ENCODE measurements around the gene IKZF2. TPM values are rescaled to one million over a fixed set of nuclear protein-coding genes. Genes with fewer than 3 reads are reported as not detected.

The IKZF2 gene
- total RNA-seq, 2 experiments from 2014 or later: 14.7 to 41.4 TPM

DNA sequence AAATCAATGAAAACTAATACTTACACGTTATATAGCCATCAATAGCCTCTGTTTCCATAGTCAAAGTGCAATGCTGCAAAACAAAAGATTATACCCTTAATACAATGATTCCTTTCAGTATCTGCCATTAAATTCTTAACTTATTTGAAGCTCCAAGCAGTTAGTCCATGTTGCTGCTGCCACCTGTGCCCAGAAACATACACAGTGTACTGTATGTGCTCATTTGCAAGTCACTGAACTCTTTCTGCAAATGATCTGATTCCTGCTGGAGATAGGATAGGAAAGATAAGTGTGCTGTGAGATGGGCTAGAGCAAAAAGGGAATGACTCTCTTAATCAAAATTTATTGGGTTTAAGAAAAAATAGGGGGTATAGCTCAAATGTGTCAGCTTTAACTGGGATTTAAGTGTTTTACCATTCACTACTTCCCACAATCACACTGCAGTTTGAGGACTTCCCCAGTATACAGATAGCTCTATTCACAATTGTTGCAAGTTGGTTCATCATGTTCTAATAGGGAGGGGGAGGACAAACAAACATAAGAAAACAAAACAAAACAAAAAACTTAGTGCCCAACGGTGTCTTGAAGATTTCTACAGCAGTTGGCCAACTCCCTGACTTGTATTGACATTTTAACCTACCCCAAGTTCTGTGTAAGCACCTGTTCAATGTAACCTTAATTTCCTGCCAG lies 2.7 kb downstream of the IKZF2 start:
- H3K9me3 Mint-ChIP-seq (ENCODE audit: low read depth): no peaks in the 10 kb centered on the region
- H3K27me3 Mint-ChIP-seq: peaks cover 57% of the 10 kb centered on the region
- DNase-seq: no peak
- CTCF ChIA-PET: interaction anchor here (0.9 to 1.2 kb wide), 3 partner anchors 8 to 371 kb away, joined by 3 to 5 read pairs (median 4); no protein-coding TSS in a partner anchor
- peak overlapping the region; percentile 90 for H3K4me3 Mint-ChIP-seq
- ATAC-seq: no peak
- H3K4me1 Mint-ChIP-seq: peaks cover 28% of the 10 kb centered on the region
- peaks cover 7% of the 10 kb centered on the region for H3K36me3 Mint-ChIP-seq
- peak overlapping the region; percentile 80 for H3K27ac Mint-ChIP-seq

DNA sequence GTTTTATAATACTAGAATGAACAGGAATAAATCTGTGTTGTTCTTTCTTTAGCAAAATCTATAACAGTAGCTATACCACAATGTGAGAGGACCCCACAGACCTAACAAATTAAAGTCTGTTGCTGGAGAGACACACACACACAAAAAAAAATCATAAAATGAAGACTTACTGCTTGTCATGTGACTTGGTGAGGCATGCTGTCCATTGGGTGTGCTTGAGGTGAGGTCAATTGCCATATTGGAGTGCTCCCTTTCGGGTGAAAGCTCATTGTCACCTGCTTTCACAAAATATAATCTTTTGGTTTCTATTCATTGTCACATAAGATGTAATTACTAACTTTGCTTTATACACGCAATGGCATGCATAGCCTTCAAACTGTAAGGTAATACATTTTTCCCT lies 3.9 kb downstream of the IKZF2 start:
- H3K9me3 Mint-ChIP-seq (ENCODE audit: low read depth): no peaks in the 10 kb centered on the region
- DNase-seq (no peak), ATAC-seq (no peak)
- peak overlapping the region; percentile 64 for H3K27ac Mint-ChIP-seq
- CTCF ChIA-PET: no interaction called here
- peaks cover 23% of the 10 kb centered on the region for H3K4me1 Mint-ChIP-seq
- H3K4me3 Mint-ChIP-seq: peak overlapping the region; percentile 38
- peaks cover 46% of the 10 kb centered on the region for H3K27me3 Mint-ChIP-seq
- peaks cover 8% of the 10 kb centered on the region for H3K36me3 Mint-ChIP-seq

DNA sequence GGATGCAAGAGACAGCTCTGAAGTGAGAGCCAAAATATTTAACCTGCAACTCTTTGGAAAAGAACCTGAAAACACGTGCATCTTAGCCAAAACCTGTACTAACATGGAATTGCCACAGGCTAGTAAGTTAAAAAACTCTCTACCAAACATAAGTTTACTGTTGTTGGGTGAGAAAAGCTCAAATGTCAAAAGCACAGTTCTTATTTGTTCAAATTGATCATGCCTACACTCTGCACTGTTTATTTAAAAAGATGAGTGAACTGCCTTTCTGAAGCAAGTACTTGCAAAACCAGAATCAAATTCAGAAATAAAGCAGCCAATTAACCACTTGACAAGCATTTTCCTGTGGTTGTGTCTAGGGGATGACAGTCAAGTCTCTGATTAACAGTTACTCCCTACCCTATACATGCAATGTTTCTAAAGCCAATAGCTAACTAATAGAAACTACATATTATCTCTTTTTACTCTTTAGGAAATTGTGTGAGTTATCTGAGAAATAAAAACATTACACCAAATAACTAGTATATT lies 5.6 kb downstream of the IKZF2 start:
- Mint-ChIP-seq H3K9me3 (ENCODE audit: low read depth) (no peaks in the 10 kb centered on the region), H3K4me1 (peaks cover 14% of the 10 kb centered on the region), H3K27ac (peak overlapping the region; percentile 72), H3K4me3 (peak overlapping the region; percentile 50), H3K27me3 (peaks cover 38% of the 10 kb centered on the region), H3K36me3 (peaks cover 6% of the 10 kb centered on the region)
- CTCF ChIA-PET: interaction anchor here (1.6 to 2.6 kb wide), 2 partner anchors 8 to 23 kb away, joined by 3 to 5 read pairs; no protein-coding TSS in a partner anchor
- DNase-seq (no peak), ATAC-seq (peak; percentile 32)

DNA sequence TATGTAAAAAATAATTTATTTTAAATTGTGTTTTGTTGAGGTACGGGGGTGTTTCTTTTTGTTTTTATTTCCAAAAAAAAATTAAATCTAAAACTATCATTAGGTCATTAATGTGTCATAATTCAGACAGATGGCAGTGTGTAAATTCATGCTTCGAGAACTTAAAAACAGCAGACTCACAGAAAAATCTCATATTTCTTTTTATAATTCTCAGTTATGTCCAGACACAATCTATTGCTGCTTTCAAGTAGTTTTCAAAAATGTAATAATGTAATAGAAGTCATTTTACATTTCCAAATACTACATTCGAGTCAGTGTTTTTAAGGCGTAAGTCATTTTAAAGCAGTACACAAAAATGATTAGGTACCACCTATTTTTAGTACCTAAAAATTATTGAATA lies 14.3 kb downstream of the IKZF2 start:
- H3K27ac Mint-ChIP-seq: no peak overlapping the region
- DNase-seq (no peak), ATAC-seq (no peak)
- H3K27me3 Mint-ChIP-seq: peaks cover 3% of the 10 kb centered on the region
- CTCF ChIA-PET: no interaction called here
- no peak overlapping the region for H3K4me3 Mint-ChIP-seq
- H3K4me1 Mint-ChIP-seq: no peaks in the 10 kb centered on the region
- H3K36me3 Mint-ChIP-seq: peaks cover 1% of the 10 kb centered on the region
- H3K9me3 Mint-ChIP-seq (ENCODE audit: low read depth): no peaks in the 10 kb centered on the region

DNA sequence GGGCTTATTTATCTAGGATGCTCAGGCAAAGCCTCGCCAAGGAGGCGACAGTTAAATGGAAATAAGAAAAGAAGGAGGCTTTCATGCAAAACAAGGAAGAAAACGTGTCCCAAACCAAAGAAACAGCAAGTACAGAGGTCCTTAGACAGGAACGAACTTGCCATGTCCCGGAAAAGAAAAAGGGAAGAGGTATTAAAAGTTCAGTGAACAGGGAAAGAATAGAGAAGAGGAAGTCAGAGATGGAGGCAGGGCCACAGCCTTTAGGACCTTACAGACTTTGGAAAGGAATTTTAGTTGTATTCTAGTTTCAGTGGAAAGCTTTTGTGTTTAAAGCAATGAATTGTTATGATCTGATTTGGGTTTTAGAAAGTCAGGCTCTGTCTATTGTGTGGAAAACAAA lies 22.1 kb downstream of the IKZF2 start:
- no peak overlapping the region for H3K4me3 Mint-ChIP-seq
- H3K27ac Mint-ChIP-seq: peak overlapping the region; percentile 52
- H3K9me3 Mint-ChIP-seq (ENCODE audit: low read depth): no peaks in the 10 kb centered on the region
- no peak for DNase-seq
- H3K27me3 Mint-ChIP-seq: no peaks in the 10 kb centered on the region
- CTCF ChIA-PET: interaction anchor here (1.6 kb wide), 1 partner anchor 20 kb away, joined by 3 read pairs; no protein-coding TSS in a partner anchor
- no peaks in the 10 kb centered on the region for H3K36me3 Mint-ChIP-seq
- H3K4me1 Mint-ChIP-seq: peaks cover 1% of the 10 kb centered on the region
- no peak for ATAC-seq

DNA sequence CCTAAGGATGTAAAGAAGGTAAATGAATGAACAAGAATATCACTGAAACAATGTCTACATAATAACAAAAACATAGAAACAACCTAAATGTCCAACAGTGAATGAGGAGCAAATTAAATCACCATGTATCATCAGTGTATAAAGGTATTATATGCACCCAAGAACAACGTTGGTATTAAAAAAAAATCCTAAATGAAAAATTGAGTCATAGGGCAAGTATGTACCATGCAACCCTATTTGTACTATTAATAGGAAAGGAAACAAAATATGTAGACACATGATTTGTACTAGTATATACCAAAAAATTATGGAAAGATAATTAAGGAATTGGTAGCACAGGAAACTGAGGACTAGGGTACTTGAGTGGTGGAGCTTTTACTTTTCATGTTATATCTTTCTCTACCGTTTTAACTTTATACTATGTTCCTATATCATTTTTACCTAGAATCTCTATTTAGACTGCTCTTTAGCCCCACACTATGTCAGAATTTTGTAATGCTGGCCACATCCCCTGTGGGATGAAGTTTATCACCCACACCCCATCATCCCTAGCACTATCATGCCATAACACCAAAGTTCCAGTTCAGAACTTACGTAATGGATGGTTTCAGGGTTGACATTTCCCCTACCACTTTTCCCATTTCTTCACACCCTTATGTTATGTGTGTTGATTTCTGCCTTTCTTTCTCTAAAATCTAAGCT lies 25.6 kb downstream of the IKZF2 start:
- Mint-ChIP-seq H3K27me3 (no peaks in the 10 kb centered on the region), H3K4me3 (no peak overlapping the region), H3K9me3 (ENCODE audit: low read depth) (no peaks in the 10 kb centered on the region), H3K36me3 (no peaks in the 10 kb centered on the region), H3K27ac (no peak overlapping the region), H3K4me1 (peaks cover 14% of the 10 kb centered on the region)
- ATAC-seq (peak; percentile 36), DNase-seq (no peak)
- CTCF ChIA-PET: no interaction called here

DNA sequence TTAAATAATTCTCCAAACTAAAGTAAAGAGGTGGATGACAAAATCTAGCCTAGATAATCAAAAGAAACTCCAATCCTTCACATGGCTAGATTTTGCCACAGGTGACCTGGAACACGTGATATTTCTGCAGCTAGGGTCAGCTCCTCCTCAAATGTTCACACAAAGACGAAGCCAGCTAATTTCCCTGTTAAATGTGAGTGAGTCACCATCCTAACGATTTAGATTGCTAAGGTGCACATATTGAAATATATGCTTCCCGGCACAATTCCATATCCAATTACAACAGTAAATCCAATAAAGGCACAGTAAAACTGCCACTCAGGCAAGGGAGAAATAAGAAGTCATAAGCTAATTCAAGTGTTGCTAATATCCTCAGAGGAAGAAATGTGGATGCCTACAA lies 28.7 kb downstream of the IKZF2 start:
- ATAC-seq (no peak), DNase-seq (no peak)
- peaks cover 38% of the 10 kb centered on the region for H3K4me1 Mint-ChIP-seq
- no peaks in the 10 kb centered on the region for H3K9me3 Mint-ChIP-seq (ENCODE audit: low read depth)
- no peak overlapping the region for H3K27ac Mint-ChIP-seq
- H3K4me3 Mint-ChIP-seq: no peak overlapping the region
- CTCF ChIA-PET: interaction anchor here (1.1 kb wide), 1 partner anchor 23 kb away, joined by 3 read pairs; no protein-coding TSS in a partner anchor
- H3K36me3 Mint-ChIP-seq: peaks cover 1% of the 10 kb centered on the region
- H3K27me3 Mint-ChIP-seq: no peaks in the 10 kb centered on the region

DNA sequence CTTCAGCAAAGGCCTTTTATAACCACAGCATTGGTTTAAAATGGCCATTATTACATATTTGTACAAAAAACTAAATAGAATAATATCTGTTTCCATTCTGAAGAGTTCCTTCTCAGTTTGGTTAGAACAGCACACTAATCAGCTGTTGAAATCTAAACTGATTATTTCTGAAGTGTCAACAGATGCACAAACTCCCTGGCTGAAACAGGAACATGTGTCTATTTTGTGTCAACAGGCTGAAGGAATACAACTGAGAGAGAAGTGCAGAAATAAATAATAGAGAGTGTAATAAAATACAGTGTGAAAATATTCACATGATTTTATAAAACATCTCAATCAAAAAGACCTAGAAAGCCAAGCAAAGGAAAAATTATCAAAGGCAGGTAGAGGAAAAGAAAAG lies 29.7 kb downstream of the IKZF2 start:
- Mint-ChIP-seq H3K36me3 (peaks cover 1% of the 10 kb centered on the region), H3K27ac (no peak overlapping the region), H3K4me1 (peaks cover 40% of the 10 kb centered on the region), H3K27me3 (no peaks in the 10 kb centered on the region), H3K9me3 (ENCODE audit: low read depth) (no peaks in the 10 kb centered on the region), H3K4me3 (no peak overlapping the region)
- no peak for ATAC-seq
- CTCF ChIA-PET: no interaction called here
- DNase-seq: no peak

DNA sequence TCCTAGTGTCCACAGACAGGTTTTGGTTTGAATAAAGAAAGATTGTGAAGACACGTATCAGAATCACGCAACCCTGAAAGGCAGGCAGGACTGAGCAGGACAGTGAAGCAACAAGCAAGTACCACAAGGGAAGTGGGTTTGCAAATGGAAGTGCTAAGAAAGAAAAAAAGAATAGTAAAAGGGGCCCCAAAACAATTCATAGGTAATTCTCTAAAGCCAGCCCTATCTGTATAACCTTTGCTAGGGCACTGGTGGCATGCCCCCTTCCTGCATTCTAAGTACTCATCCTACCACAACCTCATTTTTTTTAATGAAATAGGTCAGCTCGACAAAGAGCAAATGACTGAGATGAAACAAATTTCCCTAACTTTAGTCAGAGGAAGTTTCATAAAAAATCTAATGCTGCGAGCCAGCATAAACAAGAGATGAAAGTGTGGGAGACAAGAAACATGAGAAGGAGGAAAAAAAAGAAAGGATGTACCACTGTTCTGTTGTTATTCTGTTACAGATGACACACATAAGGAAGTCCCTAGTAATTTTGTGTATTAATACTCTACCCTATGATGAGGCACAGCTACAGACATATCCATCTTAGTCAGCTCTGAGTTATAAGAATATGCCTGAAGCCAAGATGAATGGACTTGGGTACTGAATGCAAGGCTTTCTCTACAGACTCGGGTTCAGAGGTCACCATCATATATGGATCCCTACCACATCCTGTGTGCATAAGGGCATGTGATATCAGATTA lies 32.2 kb downstream of the IKZF2 start:
- CTCF ChIA-PET: no interaction called here
- ATAC-seq (peak; percentile 79), DNase-seq (peak; percentile 61)
- H3K4me1 Mint-ChIP-seq: peaks cover 40% of the 10 kb centered on the region
- H3K27me3 Mint-ChIP-seq: no peaks in the 10 kb centered on the region
- no peaks in the 10 kb centered on the region for H3K9me3 Mint-ChIP-seq (ENCODE audit: low read depth)
- peak overlapping the region; percentile 92 for H3K27ac Mint-ChIP-seq
- H3K4me3 Mint-ChIP-seq: peak overlapping the region; percentile 17
- peaks cover 1% of the 10 kb centered on the region for H3K36me3 Mint-ChIP-seq

DNA sequence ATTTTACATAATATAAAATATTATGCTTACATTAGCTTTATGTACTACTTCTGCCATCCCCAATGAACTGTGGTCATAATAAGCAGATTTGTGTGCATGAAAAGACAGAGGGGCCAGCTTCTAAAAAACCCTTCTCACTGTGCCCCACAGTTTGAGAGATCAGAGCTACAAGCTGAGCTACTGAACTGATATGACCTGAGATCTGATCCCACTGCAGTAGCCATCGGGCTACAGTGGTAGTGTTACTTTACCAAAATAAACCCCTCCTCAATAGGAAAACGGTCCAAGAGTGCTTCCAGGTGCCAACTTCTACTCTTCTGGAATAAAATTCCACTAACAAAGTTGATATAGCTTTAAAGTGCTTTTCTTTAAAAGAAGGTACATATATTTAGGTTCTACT lies 43.1 kb downstream of the IKZF2 start:
- Mint-ChIP-seq H3K27me3 (no peaks in the 10 kb centered on the region), H3K27ac (peak overlapping the region; percentile 67), H3K4me1 (peaks cover 12% of the 10 kb centered on the region), H3K4me3 (no peak overlapping the region), H3K9me3 (ENCODE audit: low read depth) (no peaks in the 10 kb centered on the region), H3K36me3 (no peaks in the 10 kb centered on the region)
- CTCF ChIA-PET: interaction anchor here (1.0 kb wide), 1 partner anchor 94 kb away, joined by 3 read pairs; no protein-coding TSS in a partner anchor
- no peak for DNase-seq
- no peak for ATAC-seq

DNA sequence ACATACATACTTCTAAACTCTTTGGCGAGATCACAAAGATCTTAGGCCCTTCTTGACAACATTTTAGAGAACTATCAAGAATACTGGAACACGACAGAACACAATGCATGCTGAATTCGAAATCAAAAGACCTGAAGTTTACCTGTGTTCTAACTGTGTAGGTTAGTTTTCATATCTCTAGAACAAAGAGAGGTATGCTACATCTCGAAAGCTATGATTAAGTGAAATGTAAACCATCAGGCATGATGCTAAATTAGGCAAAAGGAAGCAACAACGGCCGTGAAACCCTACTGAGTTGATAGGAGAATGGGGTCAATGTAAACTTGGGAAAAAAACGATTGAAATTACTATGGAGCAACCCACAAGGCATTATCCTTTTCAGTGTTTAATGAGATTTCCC lies 43.7 kb downstream of the IKZF2 start:
- DNase-seq (no peak), ATAC-seq (no peak)
- Mint-ChIP-seq H3K4me3 (no peak overlapping the region), H3K27me3 (no peaks in the 10 kb centered on the region), H3K27ac (peak overlapping the region; percentile 31), H3K36me3 (no peaks in the 10 kb centered on the region), H3K4me1 (peaks cover 12% of the 10 kb centered on the region), H3K9me3 (ENCODE audit: low read depth) (no peaks in the 10 kb centered on the region)
- CTCF ChIA-PET: no interaction called here

DNA sequence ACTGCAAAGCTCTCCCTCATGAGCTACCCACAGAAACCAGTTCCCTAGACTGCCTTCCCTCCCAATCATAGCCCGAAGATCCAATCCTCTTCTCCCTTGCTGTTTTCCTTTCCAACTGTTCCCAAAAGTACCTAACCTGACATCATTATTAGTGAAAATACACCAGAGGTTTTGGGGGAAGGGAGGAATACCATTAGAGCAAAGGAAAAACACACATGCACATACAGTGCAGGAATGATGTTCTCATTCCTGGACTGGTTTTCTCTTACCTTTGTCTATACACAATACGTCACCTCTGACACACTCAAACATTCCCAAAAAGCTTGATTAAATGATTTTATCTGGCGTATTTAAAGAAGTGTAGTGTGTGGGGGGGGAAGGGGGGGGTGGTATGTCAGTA lies 46.2 kb downstream of the IKZF2 start:
- Mint-ChIP-seq H3K27ac (peak overlapping the region; percentile 55), H3K9me3 (ENCODE audit: low read depth) (no peaks in the 10 kb centered on the region)

DNA sequence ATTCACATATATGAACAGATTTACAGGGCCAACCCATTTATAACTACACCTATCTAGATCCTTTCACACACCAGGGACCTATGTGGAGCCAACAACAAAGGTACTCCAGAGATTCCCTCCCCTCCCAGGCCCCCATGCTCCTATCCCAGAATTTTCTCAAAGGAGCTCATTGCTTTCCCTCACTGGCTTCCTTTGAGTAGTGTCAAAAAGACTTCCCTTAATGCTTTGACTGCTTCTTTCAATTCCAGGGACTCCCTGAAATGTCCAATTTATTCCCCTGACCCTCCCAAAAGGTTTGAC lies 46.6 kb downstream of the IKZF2 start:
- DNase-seq (no peak), ATAC-seq (peak; percentile 25)
- Mint-ChIP-seq H3K4me1 (peaks cover 12% of the 10 kb centered on the region), H3K36me3 (no peaks in the 10 kb centered on the region), H3K27me3 (no peaks in the 10 kb centered on the region), H3K4me3 (no peak overlapping the region), H3K27ac (peak overlapping the region; percentile 60), H3K9me3 (ENCODE audit: low read depth) (no peaks in the 10 kb centered on the region)
- CTCF ChIA-PET: no interaction called here

More for the DNA sequence above, 46.2 kb downstream of the IKZF2 start:
- ATAC-seq (no peak), DNase-seq (no peak)
- Mint-ChIP-seq H3K4me1 (peaks cover 12% of the 10 kb centered on the region), H3K4me3 (no peak overlapping the region), H3K27me3 (no peaks in the 10 kb centered on the region), H3K36me3 (no peaks in the 10 kb centered on the region)
- CTCF ChIA-PET: no interaction called here

All from activated CD8-positive, alpha-beta memory T cell treated with anti-CD3 and anti-CD28 coated beads, Interleukin-2, amount 10 ng/mL, durations not matched to agents 7 days and 5 days (primary cell).